Hepatocyte (in vitro differentiated cells): ENCODE measurements around the gene RBL2. TPM values are rescaled to one million over a fixed set of nuclear protein-coding genes. Genes with fewer than 3 reads are reported as not detected.

ENCODE experiments used
- DNase-seq: peaks from one replicate; pipeline ENCODE4 v3.0.0-alpha.2; 2016; ENCODE audit warnings: low spot score
- H2AFZ ChIP-seq: fragments of 200-600 bp; sonication (generic); 2 replicates; pipeline ENCODE4 v1.6.0; 2016; ENCODE audit warnings: antibody characterized with exemption, mild to moderate bottlenecking
- H3K27ac ChIP-seq: fragments of 200-600 bp; sonication (generic); 2 replicates; pipeline ENCODE4 v1.5.1; 2016; ENCODE audit warnings: mild to moderate bottlenecking
- H3K27me3 ChIP-seq: fragments of 200-600 bp; sonication (generic); 2 replicates; pipeline ENCODE4 v1.6.1; 2016
- H3K36me3 ChIP-seq: fragments of 200-600 bp; sonication (generic); replicated peaks from 2 replicates; pipeline ENCODE4 v1.5.1; 2016; ENCODE audit warnings: low read depth; ENCODE audit not compliant: insufficient read depth
- H3K4me1 ChIP-seq: fragments of 200-600 bp; sonication (generic); 2 replicates; pipeline ENCODE4 v1.5.1; 2016; ENCODE audit warnings: mild to moderate bottlenecking, moderate library complexity; ENCODE audit not compliant: insufficient read depth
- H3K4me2 ChIP-seq: fragments of 200-600 bp; sonication (generic); 2 replicates; pipeline ENCODE4 v1.6.0; 2016
- H3K4me3 ChIP-seq: fragments of 200-600 bp; sonication (generic); 2 replicates; pipeline ENCODE4 v1.5.1; 2016; ENCODE audit warnings: mild to moderate bottlenecking
- H3K79me2 ChIP-seq: fragments of 200-600 bp; sonication (generic); 2 replicates; pipeline ENCODE4 v1.6.0; 2017; ENCODE audit warnings: mild to moderate bottlenecking
- H3K9me2 ChIP-seq: fragments of 200-600 bp; sonication (generic); replicated peaks from 2 replicates; pipeline ENCODE4 v1.6.0; 2017; ENCODE audit warnings: mild to moderate bottlenecking; ENCODE audit not compliant: insufficient read depth
- H3K9me3 ChIP-seq: fragments of 200-600 bp; sonication (generic); 2 replicates; pipeline ENCODE4 v1.5.1; 2016; ENCODE audit warnings: low read depth, mild to moderate bottlenecking
- H4K20me1 ChIP-seq: fragments of 200-600 bp; sonication (generic); 2 replicates; pipeline ENCODE4 v1.6.0; 2016; ENCODE audit warnings: mild to moderate bottlenecking; ENCODE audit not compliant: insufficient read depth, poor library complexity, severe bottlenecking
- CTCF ChIP-seq: fragments of 200-600 bp; sonication (generic); IDR thresholded peaks from 2 replicates; pipeline ENCODE4 v1.5.1; 2016; ENCODE audit warnings: antibody characterized with exemption, mild to moderate bottlenecking; ENCODE audit not compliant: poor library complexity
- EZH2 ChIP-seq: fragments of 200-600 bp; sonication (generic); IDR thresholded peaks from 2 replicates; pipeline ENCODE4 v1.6.1; 2016; ENCODE audit warnings: antibody characterized with exemption, mild to moderate bottlenecking, borderline replicate concordance
- EZH2phosphoT487 ChIP-seq: fragments of 200-600 bp; sonication (generic); IDR thresholded peaks from one replicate; pipeline ENCODE4 v1.6.1; 2018; ENCODE audit warnings: antibody characterized with exemption, mild to moderate bottlenecking, low read depth, moderate library complexity; ENCODE audit not compliant: unreplicated experiment, severe bottlenecking
- WGBS: methylation state at CpG from one replicate; pipeline ENCODE4 v1.1.6; 2016; ENCODE audit warnings: low lambda C conversion rate; ENCODE audit errors: missing lambda C conversion rate; 5-methylcytosine and 5-hydroxymethylcytosine counted together
- polyA plus RNA-seq: library from polyadenylated mRNA; unstranded; fragments of >200 nt; fragmentation: Nextera tagmentation; extraction: Ambion mirVana; gene quantifications from 2 replicates; pipeline ENCODE4 v1.2.1, GENCODE V29; 2016
- total RNA-seq: library from RNA; depleted of rRNA; stranded (reverse); fragments of >200 nt; gene quantifications from 2 replicates; pipeline ENCODE4 v1.2.3, GENCODE V29; 2014

RBL2 gene
- total and polyA plus RNA-seq, 2 experiments from 2014 or later: 17.3 to 48.8 TPM

- H3K4me2 ChIP-seq: no peak overlapping the region
- 88% methylated on average over 3 of the region's 3 CpGs for WGBS
Measured at GRCh38 chr16:53428681-53429080, 5.6 kb upstream of the RBL2 start.

GRCh38 chr16:53429221-53429943 is 4.9 kb upstream of the RBL2 start:
- peak; percentile 48 for DNase-seq
- H2AFZ ChIP-seq: no peak overlapping the region
- H3K4me1 ChIP-seq: no peaks in the 10 kb centered on the region
- no peaks in the 10 kb centered on the region for H3K9me3 ChIP-seq
- H3K79me2 ChIP-seq: no peaks in the 10 kb centered on the region
- no peak for TF ChIP-seq CTCF
- TF ChIP-seq EZH2: no peak
- no peak for TF ChIP-seq EZH2phosphoT487
- H3K4me2 ChIP-seq: no peak overlapping the region
- H4K20me1 ChIP-seq: no peaks in the 10 kb centered on the region
- H3K9me2 ChIP-seq: no peaks in the 10 kb centered on the region
- no peak overlapping the region for H3K27ac ChIP-seq
- H3K4me3 ChIP-seq: no peak overlapping the region
- no peaks in the 10 kb centered on the region for H3K27me3 ChIP-seq
- H3K36me3 ChIP-seq: no peaks in the 10 kb centered on the region
- WGBS: 75% methylated on average over 4 of the region's 4 CpGs

More at GRCh38 chr16:53428681-53429080, 5.6 kb upstream of the RBL2 start:
- no peaks in the 10 kb centered on the region for H3K4me1 ChIP-seq
- H3K36me3 ChIP-seq: no peaks in the 10 kb centered on the region
- H3K9me3 ChIP-seq: peaks cover 5% of the 10 kb centered on the region
- no peak overlapping the region for H3K27ac ChIP-seq
- TF ChIP-seq EZH2 (no peak), CTCF (no peak)
- no peak overlapping the region for H2AFZ ChIP-seq
- H3K27me3 ChIP-seq: no peaks in the 10 kb centered on the region
- no peaks in the 10 kb centered on the region for H3K79me2 ChIP-seq
- no peaks in the 10 kb centered on the region for H3K9me2 ChIP-seq
- H4K20me1 ChIP-seq: no peaks in the 10 kb centered on the region
- no peak overlapping the region for H3K4me3 ChIP-seq
- DNase-seq: no peak

GRCh38 chr16:53430363-53430762 is 3.9 kb upstream of the RBL2 start:
- DNase-seq: no peak
- no peak overlapping the region for H3K4me3 ChIP-seq
- H2AFZ ChIP-seq: no peak overlapping the region
- 63% methylated on average over 1 of the region's 1 CpG for WGBS
- H4K20me1 ChIP-seq: no peaks in the 10 kb centered on the region
- H3K4me1 ChIP-seq: no peaks in the 10 kb centered on the region
- no peaks in the 10 kb centered on the region for H3K27me3 ChIP-seq
- no peak overlapping the region for H3K4me2 ChIP-seq
- H3K9me3 ChIP-seq: no peaks in the 10 kb centered on the region
- H3K27ac ChIP-seq: no peak overlapping the region
- no peaks in the 10 kb centered on the region for H3K9me2 ChIP-seq
- no peaks in the 10 kb centered on the region for H3K36me3 ChIP-seq
- peaks cover 4% of the 10 kb centered on the region for H3K79me2 ChIP-seq
- TF ChIP-seq EZH2 (no peak), EZH2phosphoT487 (no peak), CTCF (no peak)
